Measurements from ENCODE around the gene DNAJC5.

DNAJC5 gene

GRCh38 chr20:63919130-63919529 lies 24.2 kb downstream of the DNAJC5 start:
- TF ChIP-seq CTCF (IDR thresholded peaks at IDR 0.05; ENCODE audit: insufficient read depth, low read length, poor library complexity, severe bottlenecking) (no peak), EZH2phosphoT487 (conservative IDR thresholded peaks at IDR 0.05; ENCODE audit: low read length) (no peak)
- Histone ChIP-seq H3K27me3 (ENCODE audit: low read length) (no peaks in the 10 kb centered on the region), H3K9me3 (ENCODE audit: insufficient read depth, low read length) (0 out of 2 replicates have a peak, but pooled peaks cover 5% of the 10 kb centered on the region), H3K4me3 (ENCODE audit: insufficient read depth, low read length, poor library complexity, severe bottlenecking) (no peak overlapping the region), H3K27ac (ENCODE audit: low read depth, low read length) (no peak overlapping the region), H3K9ac (ENCODE audit: low read length) (no peak overlapping the region), H2AFZ (ENCODE audit: low read depth, low read length, severe bottlenecking) (no peak overlapping the region), H3K79me2 (ENCODE audit: insufficient read depth, low read length) (peaks cover 56% of the 10 kb centered on the region), H4K20me1 (ENCODE audit: low read depth, low read length) (no peaks in the 10 kb centered on the region; the same call in 1 of the 2 replicates), H3K36me3 (ENCODE audit: low read length) (no peaks in the 10 kb centered on the region), H3K9me2 (replicated peaks; ENCODE audit: insufficient read depth, low read length) (no peaks in the 10 kb centered on the region), H3F3A (ENCODE audit: insufficient read depth) (0 out of 2 replicates have a peak, but pooled peaks cover 4% of the 10 kb centered on the region), H3K4me2 (ENCODE audit: low read depth, low read length, poor library complexity, severe bottlenecking) (no peak overlapping the region)

- Histone ChIP-seq H3K27me3 (ENCODE audit: low read length) (no peaks in the 10 kb centered on the region), H2AFZ (ENCODE audit: low read depth, low read length, severe bottlenecking) (no peak overlapping the region), H3K9me2 (replicated peaks; ENCODE audit: insufficient read depth, low read length) (no peaks in the 10 kb centered on the region), H3F3A (ENCODE audit: insufficient read depth) (0 out of 2 replicates have a peak, but pooled peaks cover 4% of the 10 kb centered on the region), H3K4me3 (ENCODE audit: insufficient read depth, low read length, poor library complexity, severe bottlenecking) (no peak overlapping the region), H3K79me2 (ENCODE audit: insufficient read depth, low read length) (peaks cover 53% of the 10 kb centered on the region), H3K9ac (ENCODE audit: low read length) (no peak overlapping the region), H4K20me1 (ENCODE audit: low read depth, low read length) (no peaks in the 10 kb centered on the region; the same call in 1 of the 2 replicates), H3K27ac (ENCODE audit: low read depth, low read length) (no peak overlapping the region), H3K36me3 (ENCODE audit: low read length) (no peaks in the 10 kb centered on the region), H3K4me2 (ENCODE audit: low read depth, low read length, poor library complexity, severe bottlenecking) (no peak overlapping the region), H3K9me3 (ENCODE audit: insufficient read depth, low read length) (0 out of 2 replicates have a peak, but pooled peaks cover 5% of the 10 kb centered on the region)
- TF ChIP-seq EZH2phosphoT487 (conservative IDR thresholded peaks at IDR 0.05; ENCODE audit: low read length) (no peak), CTCF (IDR thresholded peaks at IDR 0.05; ENCODE audit: insufficient read depth, low read length, poor library complexity, severe bottlenecking) (no peak)
Measured at GRCh38 chr20:63920226-63920625, 25.3 kb downstream of the DNAJC5 start.

GRCh38 chr20:63923651-63924050 lies 28.7 kb downstream of the DNAJC5 start:
- H3K9me3 ChIP-seq (ENCODE audit: insufficient read depth, low read length), result no peaks in the 10 kb centered on the region
- H3K9me2 ChIP-seq (replicated peaks; ENCODE audit: insufficient read depth, low read length), result no peaks in the 10 kb centered on the region
- TF ChIP-seq CTCF (IDR thresholded peaks at IDR 0.05; ENCODE audit: insufficient read depth, low read length, poor library complexity, severe bottlenecking) (no peak), EZH2phosphoT487 (conservative IDR thresholded peaks at IDR 0.05; ENCODE audit: low read length) (no peak)
- H3K4me3 ChIP-seq (ENCODE audit: insufficient read depth, low read length, poor library complexity, severe bottlenecking), result no peak overlapping the region
- H3K9ac ChIP-seq (ENCODE audit: low read length), result no peak overlapping the region
- H3F3A ChIP-seq (ENCODE audit: insufficient read depth), result no peaks in the 10 kb centered on the region
- no peak overlapping the region for H2AFZ ChIP-seq (ENCODE audit: low read depth, low read length, severe bottlenecking)
- no peak overlapping the region for H3K4me2 ChIP-seq (ENCODE audit: low read depth, low read length, poor library complexity, severe bottlenecking)
- H3K27ac ChIP-seq (ENCODE audit: low read depth, low read length), result no peak overlapping the region
- H4K20me1 ChIP-seq (ENCODE audit: low read depth, low read length), result no peaks in the 10 kb centered on the region
- peaks cover 37% of the 10 kb centered on the region; the same call in 1 of the 2 replicates for H3K79me2 ChIP-seq (ENCODE audit: insufficient read depth, low read length)
- H3K36me3 ChIP-seq (ENCODE audit: low read length), result no peaks in the 10 kb centered on the region
- H3K27me3 ChIP-seq (ENCODE audit: low read length), result no peaks in the 10 kb centered on the region

Measured in SU-DHL-6 (cell line).